ENCODE measurements around the gene FAM124A. TPM values are rescaled to one million over a fixed set of nuclear protein-coding genes. Genes with fewer than 3 reads are reported as not detected.

The FAM124A gene
- total and polyA plus RNA-seq, 2 donors from 2014 or later, result 3.5 to 7.7 TPM

- no peak for FAIRE-seq
- H3K36me3 ChIP-seq (ENCODE audit: control insufficient read depth in 2 of 3, insufficient read depth in 3 of 3, low read length in 3 of 3), result no peaks in the 10 kb centered on the region
- intact Hi-C loops (cut with DNase I), result no loop called here
These were observed 86.6 kb downstream of the FAM124A start for GRCh38 chr13:51308781-51309180.

GRCh38 chr13:51311231-51311630 lies 89.0 kb downstream of the FAM124A start:
- H3K27ac ChIP-seq (ENCODE audit: low read depth in 2 of 2, low read length in 2 of 2), result no peak overlapping the region
- H3K9ac ChIP-seq (ENCODE audit: low read length in 3 of 3), result no peak overlapping the region
- no peak for TF ChIP-seq CTCF (IDR thresholded peaks at IDR 0.05; ENCODE audit: borderline replicate concordance, extremely low read depth, insufficient read depth)
- H3K4me3 ChIP-seq (ENCODE audit: low read length in 3 of 3), result no peak overlapping the region
- FAIRE-seq (no peak), DNase-seq (no peak)
- no peaks in the 10 kb centered on the region for H3K9me3 ChIP-seq (ENCODE audit: control insufficient read depth in 2 of 3, insufficient read depth in 1 of 3, low read length in 3 of 3)
- no peaks in the 10 kb centered on the region for H3K27me3 ChIP-seq (ENCODE audit: control insufficient read depth, insufficient read depth, low read length)
- no peaks in the 10 kb centered on the region for H3K36me3 ChIP-seq (ENCODE audit: control insufficient read depth in 2 of 3, insufficient read depth in 3 of 3, low read length in 3 of 3)
- peaks cover 0 to 4% (median 0%) of the 10 kb centered on the region in 3 donors for H3K4me1 ChIP-seq (ENCODE audit: control insufficient read depth in 2 of 3, insufficient read depth in 2 of 3, low read depth in 1 of 3, low read length in 3 of 3)
- intact Hi-C loops (cut with DNase I), result no loop called here

More at GRCh38 chr13:51308781-51309180, 86.6 kb downstream of the FAM124A start:
- Histone ChIP-seq H3K9ac (ENCODE audit: low read length in 3 of 3) (no peak overlapping the region), H3K4me1 (ENCODE audit: control insufficient read depth in 2 of 3, insufficient read depth in 2 of 3, low read depth in 1 of 3, low read length in 3 of 3) (no peaks in the 10 kb centered on the region), H3K4me3 (ENCODE audit: low read length in 3 of 3) (no peak overlapping the region), H3K27me3 (ENCODE audit: control insufficient read depth, insufficient read depth, low read length) (no peaks in the 10 kb centered on the region), H3K9me3 (ENCODE audit: control insufficient read depth in 2 of 3, insufficient read depth in 1 of 3, low read length in 3 of 3) (no peaks in the 10 kb centered on the region), H3K27ac (ENCODE audit: low read depth in 2 of 2, low read length in 2 of 2) (no peak overlapping the region)
- DNase-seq, result no peak
- TF ChIP-seq CTCF (IDR thresholded peaks at IDR 0.05; ENCODE audit: borderline replicate concordance, extremely low read depth, insufficient read depth), result no peak

- no peak for DNase-seq
- Histone ChIP-seq H3K27ac (ENCODE audit: low read depth in 2 of 2, low read length in 2 of 2) (no peak overlapping the region), H3K9me3 (ENCODE audit: control insufficient read depth in 2 of 3, insufficient read depth in 1 of 3, low read length in 3 of 3) (no peaks in the 10 kb centered on the region), H3K4me3 (ENCODE audit: low read length in 3 of 3) (no peak overlapping the region), H3K36me3 (ENCODE audit: control insufficient read depth in 2 of 3, insufficient read depth in 3 of 3, low read length in 3 of 3) (no peaks in the 10 kb centered on the region), H3K9ac (ENCODE audit: low read length in 3 of 3) (no peak overlapping the region), H3K4me1 (ENCODE audit: control insufficient read depth in 2 of 3, insufficient read depth in 2 of 3, low read depth in 1 of 3, low read length in 3 of 3) (peaks cover 0 to 4% (median 0%) of the 10 kb centered on the region in 3 donors), H3K27me3 (ENCODE audit: control insufficient read depth, insufficient read depth, low read length) (no peaks in the 10 kb centered on the region)
- no peak for TF ChIP-seq CTCF (IDR thresholded peaks at IDR 0.05; ENCODE audit: borderline replicate concordance, extremely low read depth, insufficient read depth)
- FAIRE-seq, result no peak
- intact Hi-C loops (cut with DNase I), result no loop called here
These were observed 89.8 kb downstream of the FAM124A start for GRCh38 chr13:51311957-51312520.

GRCh38 chr13:51313619-51314018 lies 91.4 kb downstream of the FAM124A start:
- H3K27me3 ChIP-seq (ENCODE audit: control insufficient read depth, insufficient read depth, low read length), result no peaks in the 10 kb centered on the region
- no peak for FAIRE-seq

More at GRCh38 chr13:51313619-51314018, 91.4 kb downstream of the FAM124A start:
- Histone ChIP-seq H3K9me3 (ENCODE audit: control insufficient read depth in 2 of 3, insufficient read depth in 1 of 3, low read length in 3 of 3) (no peaks in the 10 kb centered on the region), H3K9ac (ENCODE audit: low read length in 3 of 3) (no peak overlapping the region), H3K4me3 (ENCODE audit: low read length in 3 of 3) (no peak overlapping the region), H3K4me1 (ENCODE audit: control insufficient read depth in 2 of 3, insufficient read depth in 2 of 3, low read depth in 1 of 3, low read length in 3 of 3) (peaks cover 0 to 4% (median 0%) of the 10 kb centered on the region in 3 donors), H3K27ac (ENCODE audit: low read depth in 2 of 2, low read length in 2 of 2) (no peak overlapping the region), H3K36me3 (ENCODE audit: control insufficient read depth in 2 of 3, insufficient read depth in 3 of 3, low read length in 3 of 3) (no peaks in the 10 kb centered on the region)
- DNase-seq, result no peak
- TF ChIP-seq CTCF (IDR thresholded peaks at IDR 0.05; ENCODE audit: borderline replicate concordance, extremely low read depth, insufficient read depth), result no peak
- intact Hi-C loops (cut with DNase I), result no loop called here

Measured in kidney (tissue), 14 donors.